GM21529 (cell line): ENCODE measurements around the gene B4GALNT2.
"Not testable (repeated sequence)": the region's sequence is repeated elsewhere in the genome, so short reads cannot be mapped to it uniquely, and the experiment has no call there.

Experiments used
- ATAC-seq: cut with Tn5 transposase; IDR thresholded peaks from one replicate; pipeline ENCODE4 v1.9.1; 2021; ENCODE audit not compliant: unreplicated experiment

Gene B4GALNT2

GRCh38 chr17:49117587-49118230 lies 14.9 kb upstream of the B4GALNT2 start:
- no peak for ATAC-seq

- ATAC-seq, result no peak
Measured at GRCh38 chr17:49120166-49120565, 12.4 kb upstream of the B4GALNT2 start.

DNA sequence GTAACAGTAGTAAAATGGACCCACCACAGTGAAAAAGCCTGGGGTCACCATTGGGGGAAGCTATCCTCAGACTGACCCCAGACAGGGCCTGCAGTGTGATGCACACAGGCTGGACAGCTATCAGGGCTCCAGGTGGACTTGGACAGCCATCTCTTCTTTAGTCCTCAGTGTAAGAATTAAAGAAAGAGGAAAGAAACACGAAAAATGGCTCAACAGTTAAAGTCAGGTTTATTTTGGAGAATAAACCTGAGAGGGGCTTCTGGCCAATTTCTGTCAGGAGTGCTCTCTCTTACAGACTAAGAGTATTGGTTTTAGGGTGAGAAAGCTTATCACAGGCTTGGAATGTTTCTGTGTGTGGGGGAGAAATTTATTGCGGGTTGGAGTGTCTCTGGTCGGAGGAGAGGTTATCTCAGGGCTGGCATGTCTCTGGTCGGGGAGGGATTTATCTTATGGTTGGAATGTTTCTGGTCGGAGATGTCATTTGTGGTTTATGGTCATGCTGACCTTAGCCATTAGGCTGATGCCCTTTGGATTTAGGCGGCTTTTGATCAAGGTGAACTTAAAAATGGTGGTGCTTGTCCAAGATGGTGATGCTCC lies 10.8 kb upstream of the B4GALNT2 start:
- no peak for ATAC-seq

DNA sequence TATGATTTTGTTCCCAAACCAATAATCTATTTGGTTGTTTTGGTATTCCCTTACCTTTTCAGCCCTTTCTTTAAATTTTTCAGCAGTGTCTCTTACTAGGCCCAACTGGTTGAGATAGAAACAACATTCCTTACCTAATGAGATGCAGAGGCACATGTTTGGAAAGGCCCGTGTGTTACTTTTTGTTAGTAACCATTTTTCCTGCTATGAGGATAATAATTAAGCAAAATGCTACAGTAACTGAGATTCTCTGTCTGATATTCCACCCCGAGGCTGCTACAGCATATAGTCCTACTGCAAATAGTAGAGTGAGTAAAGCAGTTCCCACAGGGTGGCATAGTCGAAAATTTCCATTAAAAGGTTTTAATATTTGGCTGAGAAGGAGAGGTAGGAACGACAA lies 10.0 kb upstream of the B4GALNT2 start:
- ATAC-seq, result no peak

GRCh38 chr17:49123061-49123460 lies 9.5 kb upstream of the B4GALNT2 start:
- no peak for ATAC-seq

DNA sequence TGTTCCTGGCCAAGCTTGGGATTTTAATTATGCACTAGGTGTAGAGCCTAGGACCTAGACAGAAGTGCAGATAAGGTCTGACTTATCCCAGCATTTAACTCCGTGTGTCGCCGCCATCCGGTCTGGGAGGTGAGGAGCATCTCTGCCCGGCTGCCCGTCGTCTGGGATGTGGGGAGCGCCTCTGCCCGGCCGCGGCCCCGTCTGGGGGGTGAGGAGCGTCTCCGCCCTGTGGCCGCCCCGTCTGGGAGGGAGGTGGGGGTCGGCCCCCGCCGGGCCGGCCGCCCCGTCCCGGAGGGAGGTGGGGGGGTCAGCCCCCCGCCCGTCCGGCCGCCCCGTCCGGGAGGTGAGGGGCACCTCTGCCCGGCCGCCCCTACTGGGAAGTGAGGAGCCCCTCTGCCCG lies 7.1 kb upstream of the B4GALNT2 start:
- no peak for ATAC-seq

DNA sequence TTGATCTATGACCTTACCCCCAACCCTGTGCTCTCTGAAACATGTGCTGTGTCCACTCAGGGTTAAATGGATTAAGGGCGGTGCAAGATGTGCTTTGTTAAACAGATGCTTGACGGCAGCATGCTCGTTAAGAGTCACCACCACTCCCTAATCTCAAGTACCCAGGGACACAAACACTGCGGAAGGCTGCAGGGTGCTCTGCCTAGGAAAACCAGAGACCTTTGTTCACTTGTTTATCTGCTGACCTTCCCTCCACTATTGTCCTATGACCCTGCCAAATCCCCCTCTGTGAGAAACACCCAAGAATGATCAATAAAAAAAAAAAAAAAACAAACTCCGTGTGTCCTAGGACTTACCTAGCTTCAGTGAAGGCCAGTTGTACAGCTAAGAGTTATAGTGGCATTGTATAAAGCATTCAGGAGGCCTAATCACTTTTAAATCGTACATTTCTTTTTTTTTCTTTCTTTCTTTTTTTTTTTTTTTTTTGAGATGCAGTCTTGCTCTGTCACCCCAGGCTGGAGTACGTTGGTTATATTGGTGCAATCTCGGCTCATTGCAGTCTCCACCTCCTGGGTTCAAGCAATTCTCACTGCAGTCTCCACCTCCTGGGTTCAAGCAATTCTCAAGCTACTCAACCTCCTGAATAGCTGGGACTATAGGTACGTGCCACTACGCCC lies 6.2 kb upstream of the B4GALNT2 start:
- not testable (repeated sequence) for ATAC-seq

- not testable (repeated sequence) for ATAC-seq
Measured at GRCh38 chr17:49129359-49129950, 3.1 kb upstream of the B4GALNT2 start.

GRCh38 chr17:49130891-49131290 lies 1.7 kb upstream of the B4GALNT2 start:
- ATAC-seq, result no peak

GRCh38 chr17:49132317-49132698 lies 261 bp upstream of the B4GALNT2 start:
- ATAC-seq, result no peak

- ATAC-seq, result no peak
Measured at GRCh38 chr17:49136335-49136734, 3.8 kb downstream of the B4GALNT2 start.

DNA sequence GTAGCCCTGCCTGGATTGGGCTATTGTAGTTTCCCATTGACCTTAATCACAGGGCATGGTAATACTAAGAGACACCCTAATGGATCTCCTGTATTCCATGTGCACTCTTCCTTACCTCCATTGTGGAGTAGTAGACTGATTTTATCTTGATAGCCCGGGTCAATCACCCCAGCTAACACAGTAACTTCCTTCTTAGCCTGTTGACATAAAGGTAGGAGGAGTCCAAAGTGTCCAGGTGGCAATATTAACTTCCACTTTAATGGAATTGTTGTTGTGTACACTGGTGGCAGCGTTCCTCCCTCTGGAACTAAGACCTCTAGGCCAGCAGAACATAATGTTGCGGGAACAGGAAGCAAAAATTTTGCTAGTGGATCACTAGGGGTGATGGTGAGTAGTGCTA lies 13.1 kb downstream of the B4GALNT2 start:
- ATAC-seq, result not testable (repeated sequence)

DNA sequence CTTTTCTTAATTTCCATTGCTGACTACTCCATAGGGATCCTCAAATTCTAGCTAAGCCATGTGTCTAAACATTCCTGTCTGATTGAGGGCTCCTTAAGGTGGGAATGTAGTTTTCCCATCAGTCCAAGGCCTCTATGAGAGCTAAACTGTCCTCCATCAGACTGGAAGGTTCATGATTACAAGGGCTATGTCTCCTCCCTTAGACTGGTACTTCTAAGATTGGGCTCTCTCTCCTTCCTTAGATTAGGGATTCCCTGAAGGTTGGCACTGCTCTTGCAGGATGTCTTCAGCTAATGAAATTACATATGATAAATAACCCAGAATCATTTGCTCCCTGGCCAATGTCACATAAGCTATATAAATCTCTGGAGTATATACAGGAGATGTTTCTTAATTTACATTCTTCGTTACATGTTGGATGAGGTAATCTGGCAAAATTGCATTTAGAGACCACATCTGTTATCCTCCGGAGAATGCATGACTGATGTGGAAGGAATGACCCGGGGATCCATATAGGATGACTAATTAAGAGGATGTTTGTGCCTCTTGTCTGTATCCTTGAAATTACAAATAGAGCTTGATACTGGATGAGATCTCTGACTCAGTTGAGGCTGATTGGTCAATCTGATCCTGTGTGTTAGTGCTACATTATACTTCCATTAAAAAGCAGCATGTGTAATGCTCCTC lies 14.2 kb downstream of the B4GALNT2 start:
- no peak for ATAC-seq

DNA sequence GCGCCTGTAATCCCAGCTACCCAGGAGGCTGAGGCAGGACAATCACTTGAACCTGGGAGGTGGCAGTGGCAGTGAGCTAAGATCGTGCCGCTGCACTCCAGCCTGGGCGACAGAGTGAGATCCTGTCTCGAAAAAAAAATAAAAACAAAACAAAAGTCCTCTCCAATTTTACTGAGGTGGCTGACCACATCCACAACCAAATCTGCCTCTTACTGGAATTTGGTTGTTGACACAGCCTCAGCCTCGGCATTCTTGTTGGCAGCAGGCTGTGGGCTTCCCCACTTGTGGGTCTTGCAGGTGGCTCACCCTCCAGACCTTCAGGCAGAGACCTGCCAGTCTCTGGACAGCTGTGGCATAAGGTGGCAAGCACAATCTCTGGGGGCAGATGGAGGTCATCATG lies 15.6 kb downstream of the B4GALNT2 start:
- ATAC-seq, result no peak

DNA sequence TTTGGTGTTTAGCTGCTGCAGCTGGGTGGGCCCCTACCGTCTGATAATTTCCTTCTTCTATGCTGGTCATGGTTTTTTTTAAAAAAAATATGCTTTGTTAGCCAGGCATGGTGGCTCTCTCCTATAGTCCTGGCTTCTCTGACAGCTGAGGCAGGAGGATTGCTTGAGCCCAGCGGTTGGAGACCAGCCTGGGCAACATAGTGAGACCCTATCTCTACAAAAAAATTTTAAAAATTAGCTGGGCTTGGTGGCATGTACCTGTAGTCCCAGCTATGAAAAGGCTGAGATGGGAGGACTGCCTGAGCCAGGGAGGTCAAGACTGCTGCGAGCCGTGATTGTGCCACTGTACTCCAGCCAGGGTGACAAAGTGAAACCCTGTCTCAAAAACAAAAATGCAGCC lies 19.4 kb downstream of the B4GALNT2 start:
- ATAC-seq, result no peak

- no peak for ATAC-seq
Measured at GRCh38 chr17:49156256-49156655, 23.7 kb downstream of the B4GALNT2 start.

GRCh38 chr17:49157784-49158183 lies 25.2 kb downstream of the B4GALNT2 start:
- no peak for ATAC-seq

GRCh38 chr17:49162866-49163265 lies 30.3 kb downstream of the B4GALNT2 start:
- ATAC-seq, result no peak

GRCh38 chr17:49165143-49165542 lies 32.6 kb downstream of the B4GALNT2 start:
- ATAC-seq, result no peak

DNA sequence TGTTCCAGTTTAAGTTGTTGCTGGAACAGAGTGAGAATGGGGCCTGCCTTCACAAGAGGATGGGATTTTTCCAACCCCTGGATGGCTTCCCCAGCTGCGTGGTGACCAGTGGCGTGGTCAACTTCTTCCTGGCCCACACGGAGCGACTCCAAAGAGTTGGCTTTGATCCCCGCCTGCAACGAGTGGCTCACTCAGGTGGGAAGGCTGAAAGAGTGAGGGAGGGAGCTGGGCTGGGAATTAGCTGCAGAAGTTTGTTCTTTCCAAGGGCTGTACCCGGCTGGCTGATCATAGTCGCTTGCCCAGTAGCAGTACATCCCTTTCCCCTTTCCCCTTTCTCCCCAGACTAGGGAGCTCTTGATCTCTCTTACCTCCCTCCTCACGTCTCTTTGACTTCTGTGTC lies 36.1 kb downstream of the B4GALNT2 start:
- ATAC-seq, result no peak

GRCh38 chr17:49170216-49170615 lies 37.6 kb downstream of the B4GALNT2 start:
- no peak for ATAC-seq
